IMR-90 (cell line): Measurements from ENCODE around the gene TMEM45B. TPM values are rescaled to one million over a fixed set of nuclear protein-coding genes. Genes with fewer than 3 reads are reported as not detected.

Experiments
- ATAC-seq: fragments of 200-7000 bp; cut with Tn5 transposase; 2 replicates; pipeline ENCODE4 v1.9.1; 2020; ENCODE audit warnings: low read depth, mild to moderate bottlenecking, moderate library complexity
- BruUV-seq: library from RNA; stranded (reverse); fragments of 400-500 nt; replicated peaks from 2 replicates; lab custom pipeline; 2021; lab: Mats Ljungman, UMichigan
- CTCF ChIA-PET: fragments of 300-600 bp; formaldehyde crosslinking; extraction: SDS; loops from one replicate; lab custom pipeline; 2021; ENCODE audit warnings: antibody characterized with exemption; lab: Yijun Ruan, JAX
- POLR2A ChIA-PET: fragments of 300-600 bp; sonication (Branson Sonifier 250); formaldehyde crosslinking; loops from one replicate; lab custom pipeline; 2022; ENCODE audit warnings: antibody characterized with exemption; ENCODE audit not compliant: unreplicated experiment; lab: Charles Lee
- DNase-seq: peaks from one replicate; pipeline ENCODE4 v3.0.0; 2013
- H2AFZ ChIP-seq: replicated peaks from 2 replicates; pipeline ENCODE3; 2013; ENCODE audit warnings: low read length, mild to moderate bottlenecking; ENCODE audit not compliant: poor library complexity
- H2AK5ac ChIP-seq: 2 replicates; pipeline ENCODE4 v1.6.1; 2013; ENCODE audit warnings: low read depth, low read length, inconsistent platforms
- H2AK9ac ChIP-seq: replicated peaks from 2 replicates; pipeline ENCODE3; 2013; ENCODE audit warnings: mild to moderate bottlenecking, low read depth, low read length, moderate library complexity; ENCODE audit not compliant: poor library complexity
- H2BK120ac ChIP-seq: 2 replicates; pipeline ENCODE4 v1.6.1; 2013; ENCODE audit warnings: low read depth, low read length, inconsistent platforms
- H2BK15ac ChIP-seq: 3 replicates; pipeline ENCODE4 v1.6.1; 2013; ENCODE audit warnings: low read depth, low read length, inconsistent platforms
- H2BK20ac ChIP-seq: 2 replicates; pipeline ENCODE4 v1.6.1; 2013; ENCODE audit warnings: low read depth, mild to moderate bottlenecking, inconsistent platforms, low read length, moderate library complexity
- H2BK5ac ChIP-seq: 2 replicates; pipeline ENCODE4 v1.6.1; 2013; ENCODE audit warnings: mild to moderate bottlenecking, low read depth, low read length, inconsistent platforms; ENCODE audit not compliant: poor library complexity, severe bottlenecking
- H3K14ac ChIP-seq: replicated peaks from 2 replicates; pipeline ENCODE4 v1.6.1; 2013; ENCODE audit warnings: low read depth, low read length, inconsistent platforms
- H3K18ac ChIP-seq: 2 replicates; pipeline ENCODE4 v1.6.1; 2013; ENCODE audit warnings: low read depth, low read length, control low read depth
- H3K23ac ChIP-seq: 2 replicates; pipeline ENCODE4 v1.6.1; 2013; ENCODE audit warnings: low read depth, low read length, inconsistent platforms
- H3K27ac ChIP-seq: 2 replicates; pipeline ENCODE4 v1.5.1; 2013; ENCODE audit warnings: mild to moderate bottlenecking, control low read depth, low read length; ENCODE audit not compliant: insufficient read depth
- H3K27me3 ChIP-seq: 2 replicates; pipeline ENCODE4 v1.6.1; 2013; ENCODE audit warnings: low read length; ENCODE audit not compliant: control insufficient read depth, insufficient read depth
- H3K36me3 ChIP-seq: 2 replicates; pipeline ENCODE4 v1.6.1; 2013; ENCODE audit warnings: low read length, mixed read lengths; ENCODE audit not compliant: control insufficient read depth, insufficient read depth
- H3K4ac ChIP-seq: 2 replicates; pipeline ENCODE4 v1.6.1; 2013; ENCODE audit warnings: low read depth, low read length, inconsistent platforms
- H3K4me1 ChIP-seq: 2 replicates; pipeline ENCODE4 v1.6.1; 2013; ENCODE audit warnings: low read length, mixed read lengths; ENCODE audit not compliant: control insufficient read depth, insufficient read depth
- H3K4me2 ChIP-seq: 2 replicates; pipeline ENCODE4 v1.6.1; 2013; ENCODE audit warnings: low read depth, mild to moderate bottlenecking, control low read depth, low read length, moderate library complexity
- H3K4me3 ChIP-seq: 2 replicates; pipeline ENCODE4 v1.5.1; 2013; ENCODE audit warnings: low read depth, mild to moderate bottlenecking, control low read depth, low read length, moderate library complexity; ENCODE audit not compliant: insufficient read depth
- H3K56ac ChIP-seq: 2 replicates; pipeline ENCODE4 v1.6.1; 2013; ENCODE audit warnings: low read length, inconsistent platforms; ENCODE audit not compliant: insufficient read depth; ENCODE audit errors: extremely low read depth
- H3K79me1 ChIP-seq, 2 experiments: 2 replicates each; pipeline ENCODE4 v1.6.1; 2013; ENCODE audit warnings: low read length in 2 of 2, inconsistent platforms in 1 of 2, low read depth in 1 of 2
- H3K9ac ChIP-seq: 2 replicates; pipeline ENCODE4 v1.6.1; 2013; ENCODE audit warnings: low read depth, low read length, control low read depth
- H3K9me1 ChIP-seq: 2 replicates; pipeline ENCODE4 v1.6.1; 2013; ENCODE audit warnings: low read length, inconsistent platforms; ENCODE audit not compliant: insufficient read depth
- H3K9me3 ChIP-seq: 2 replicates; pipeline ENCODE4 v1.6.1; 2013; ENCODE audit warnings: low read length; ENCODE audit not compliant: control insufficient read depth, insufficient read depth
- H4K20me1 ChIP-seq: 2 replicates; pipeline ENCODE4 v1.6.1; 2013; ENCODE audit warnings: low read length, inconsistent platforms; ENCODE audit not compliant: insufficient read depth
- H4K5ac ChIP-seq: 2 replicates; pipeline ENCODE4 v1.6.1; 2013; ENCODE audit warnings: mild to moderate bottlenecking, low read depth, low read length, control low read depth
- H4K8ac ChIP-seq, 2 experiments: 2 replicates each; pipeline ENCODE4 v1.6.1; 2013; ENCODE audit warnings: low read depth in 2 of 2, low read length in 2 of 2, control low read depth in 1 of 2, inconsistent platforms in 1 of 2
- H4K91ac ChIP-seq: 2 replicates; pipeline ENCODE4 v1.6.1; 2013; ENCODE audit warnings: low read depth, low read length, inconsistent platforms; ENCODE audit not compliant: insufficient read depth
- BHLHE40 ChIP-seq: fragments of 150-350 bp; IDR thresholded peaks from 2 replicates; pipeline ENCODE4 v1.6.1; 2016; ENCODE audit warnings: mild to moderate bottlenecking, low read depth, low read length
- CEBPB ChIP-seq: IDR thresholded peaks from 2 replicates; pipeline ENCODE4 v1.6.1; 2012; ENCODE audit warnings: low read depth, low read length, improper control_type of control experiment
- CHD1 ChIP-seq: IDR thresholded peaks from 2 replicates; pipeline ENCODE4 v1.6.1; 2012; ENCODE audit warnings: low read depth, low read length, improper control_type of control experiment
- FOS ChIP-seq: fragments of 150-350 bp; IDR thresholded peaks from 2 replicates; pipeline ENCODE4 v1.6.1; 2016; ENCODE audit warnings: low read depth, low read length
- MAFK ChIP-seq: IDR thresholded peaks from 2 replicates; pipeline ENCODE4 v1.6.1; 2012; ENCODE audit warnings: low read depth, low read length, improper control_type of control experiment
- MAZ ChIP-seq: IDR thresholded peaks from 2 replicates; pipeline ENCODE4 v1.6.1; 2012; ENCODE audit warnings: low read depth, mild to moderate bottlenecking, low read length, improper control_type of control experiment, moderate library complexity, borderline replicate concordance
- MXI1 ChIP-seq: IDR thresholded peaks from 2 replicates; pipeline ENCODE4 v1.6.1; 2012; ENCODE audit warnings: low read depth, mild to moderate bottlenecking, low read length, moderate library complexity, borderline replicate concordance
- NFE2L2 ChIP-seq: fragments of 150-350 bp; IDR thresholded peaks from 2 replicates; pipeline ENCODE4 v1.6.1; 2016; ENCODE audit warnings: low read depth, mild to moderate bottlenecking, low read length
- POLR2A ChIP-seq: IDR thresholded peaks from 2 replicates; pipeline ENCODE4 v1.6.1; 2012; ENCODE audit warnings: mild to moderate bottlenecking, low read depth, low read length
- RAD21 ChIP-seq: IDR thresholded peaks from 2 replicates; pipeline ENCODE4 v1.6.1; 2012; ENCODE audit warnings: low read length, improper control_type of control experiment
- RCOR1 ChIP-seq: IDR thresholded peaks from 2 replicates; pipeline ENCODE4 v1.6.1; 2012; ENCODE audit warnings: mild to moderate bottlenecking, low read length, improper control_type of control experiment; ENCODE audit not compliant: insufficient replicate concordance
- RFX5 ChIP-seq: IDR thresholded peaks from 2 replicates; pipeline ENCODE4 v1.8.0; 2012; ENCODE audit warnings: low read depth, mild to moderate bottlenecking, low read length, moderate library complexity
- SMC3 ChIP-seq: fragments of 150-350 bp; IDR thresholded peaks from 2 replicates; pipeline ENCODE4 v1.6.1; 2016; ENCODE audit warnings: low read depth, mild to moderate bottlenecking, antibody characterized with exemption, low read length, moderate library complexity
- WGBS, 2 experiments: methylation state at CpG; one replicate each; pipeline versions ENCODE4 v1.1.5 to v1.1.7; 2013; ENCODE audit warnings: missing lambda C conversion rate in 2 of 2; ENCODE audit not compliant: insufficient read length in 1 of 2; ENCODE audit errors: extremely low coverage in 2 of 2; 5-methylcytosine and 5-hydroxymethylcytosine counted together
- dilution Hi-C: fragments of 300-500 bp; cut with HindIII; formaldehyde crosslinking; loops from one replicate; pipeline ENCODE4 v1.14.3; 2018; ENCODE audit warnings: low sequenced_read_pairs; ENCODE audit not compliant: unreplicated experiment
- in situ Hi-C: fragments of 300-500 bp; cut with MboI; formaldehyde crosslinking; loops from 3 replicates; pipeline ENCODE4 v1.14.3; 2019; ENCODE audit warnings: low sequenced_read_pairs, inconsistent platforms, mixed read lengths
- intact Hi-C: fragments of 100-400 bp; cut with micrococcal nuclease; formaldehyde crosslinking; loops from 2 replicates; pipeline ENCODE4 v1.10.0; 2022
- polyA plus RNA-seq, 3 experiments: library from polyadenylated mRNA; depleted of rRNA; stranded (reverse); fragments of >200 nt; gene quantifications; 2 replicates each; pipeline ENCODE4 v1.2.3, GENCODE V29; 2012; ENCODE audit warnings: low replicate concordance in 1 of 3
- total RNA-seq: library from RNA; depleted of rRNA; stranded (reverse); fragments of >200 nt; gene quantifications from 2 replicates; pipeline ENCODE4 v1.2.3, GENCODE V29; 2012
- TF ChIP-seq, protein P1 (sequence below): fragments of 150-350 bp; IDR thresholded peaks from 2 replicates; pipeline ENCODE4 v1.6.1; 2017; ENCODE audit warnings: mild to moderate bottlenecking, antibody characterized with exemption, low read length, low read depth
- TF ChIP-seq, protein P2 (sequence below): conservative IDR thresholded peaks from 2 replicates; pipeline ENCODE4 v1.5.1; 2012; ENCODE audit warnings: mild to moderate bottlenecking, low read depth, low read length, improper control_type of control experiment
- TF ChIP-seq, protein P3 (sequence below): fragments of 150-350 bp; IDR thresholded peaks from 2 replicates; pipeline ENCODE4 v1.6.1; 2016; ENCODE audit warnings: low read depth, mild to moderate bottlenecking, low read length, moderate library complexity, borderline replicate concordance

The TMEM45B gene
- total and polyA plus RNA-seq, 2 of the 4 experiments (the other 2 are of a cell fraction): not detected

DNA sequence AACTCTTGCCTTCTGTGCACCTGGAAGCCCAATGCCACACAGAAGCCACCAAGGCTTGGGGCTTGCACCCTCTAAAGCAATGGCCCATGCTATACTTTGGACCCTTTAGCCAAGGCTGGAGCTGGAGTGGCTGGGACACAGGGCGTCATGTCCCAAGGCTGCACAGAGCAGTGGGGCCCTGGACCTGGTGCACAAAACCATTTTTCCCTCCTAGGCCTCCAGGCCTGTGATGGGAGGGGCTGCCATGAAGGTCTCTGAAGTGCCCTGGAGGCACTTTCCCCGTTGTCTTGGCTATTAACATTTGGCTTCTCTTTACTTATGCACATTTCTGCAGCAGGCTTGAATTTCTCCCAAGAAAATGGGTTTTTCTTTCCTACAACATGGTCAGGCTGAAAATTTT lies 20.6 kb upstream of the TMEM45B start:
- in situ Hi-C loops (no loop called here), intact Hi-C loops (no loop called here), dilution Hi-C loops (no loop called here)
- Histone ChIP-seq H3K56ac (no peak overlapping the region), H3K9ac (no peak overlapping the region), H3K4me2 (no peak overlapping the region), H3K27me3 (peaks cover 6% of the 10 kb centered on the region), H2AFZ (no peak overlapping the region), H3K23ac (no peak overlapping the region), H3K9me1 (no peaks in the 10 kb centered on the region), H3K79me1 (no peaks in the 10 kb centered on the region), H2AK5ac (no peak overlapping the region), H3K36me3 (no peaks in the 10 kb centered on the region), H3K27ac (no peak overlapping the region), H3K14ac (no peak overlapping the region), H2BK120ac (no peak overlapping the region), H3K18ac (no peak overlapping the region), H4K5ac (no peak overlapping the region), H3K4me3 (no peak overlapping the region), H3K4me1 (no peaks in the 10 kb centered on the region), H2BK15ac (no peak overlapping the region), H4K8ac (no peak overlapping the region), H3K4ac (no peak overlapping the region), H4K20me1 (no peaks in the 10 kb centered on the region), H2BK20ac (no peak overlapping the region), H2AK9ac (no peak overlapping the region), H3K9me3 (no peaks in the 10 kb centered on the region), H2BK5ac (no peak overlapping the region), H4K91ac (no peak overlapping the region)
- BruUV-seq: no TSS peak
- DNase-seq (no peak), ATAC-seq (no peak)
- CTCF ChIA-PET: no interaction called here
- POLR2A ChIA-PET: interaction anchor here (0.5 kb wide), 1 partner anchor 42 kb away, joined by 6 read pairs; no protein-coding TSS in a partner anchor
- no CpG with 5 or more reads among the region's 2 CpGs for WGBS, 2 experiments
- TF ChIP-seq SMC3: no peak
- TF ChIP-seq NFE2L2: no peak
- no peak for TF ChIP-seq CHD1
- no peak for TF ChIP-seq RCOR1
- no peak for TF ChIP-seq RFX5
- no peak for TF ChIP-seq BHLHE40
- TF ChIP-seq, protein P1, sequence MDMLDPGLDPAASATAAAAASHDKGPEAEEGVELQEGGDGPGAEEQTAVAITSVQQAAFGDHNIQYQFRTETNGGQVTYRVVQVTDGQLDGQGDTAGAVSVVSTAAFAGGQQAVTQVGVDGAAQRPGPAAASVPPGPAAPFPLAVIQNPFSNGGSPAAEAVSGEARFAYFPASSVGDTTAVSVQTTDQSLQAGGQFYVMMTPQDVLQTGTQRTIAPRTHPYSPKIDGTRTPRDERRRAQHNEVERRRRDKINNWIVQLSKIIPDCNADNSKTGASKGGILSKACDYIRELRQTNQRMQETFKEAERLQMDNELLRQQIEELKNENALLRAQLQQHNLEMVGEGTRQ: no peak
- no peak for TF ChIP-seq MXI1
- TF ChIP-seq, protein P2, sequence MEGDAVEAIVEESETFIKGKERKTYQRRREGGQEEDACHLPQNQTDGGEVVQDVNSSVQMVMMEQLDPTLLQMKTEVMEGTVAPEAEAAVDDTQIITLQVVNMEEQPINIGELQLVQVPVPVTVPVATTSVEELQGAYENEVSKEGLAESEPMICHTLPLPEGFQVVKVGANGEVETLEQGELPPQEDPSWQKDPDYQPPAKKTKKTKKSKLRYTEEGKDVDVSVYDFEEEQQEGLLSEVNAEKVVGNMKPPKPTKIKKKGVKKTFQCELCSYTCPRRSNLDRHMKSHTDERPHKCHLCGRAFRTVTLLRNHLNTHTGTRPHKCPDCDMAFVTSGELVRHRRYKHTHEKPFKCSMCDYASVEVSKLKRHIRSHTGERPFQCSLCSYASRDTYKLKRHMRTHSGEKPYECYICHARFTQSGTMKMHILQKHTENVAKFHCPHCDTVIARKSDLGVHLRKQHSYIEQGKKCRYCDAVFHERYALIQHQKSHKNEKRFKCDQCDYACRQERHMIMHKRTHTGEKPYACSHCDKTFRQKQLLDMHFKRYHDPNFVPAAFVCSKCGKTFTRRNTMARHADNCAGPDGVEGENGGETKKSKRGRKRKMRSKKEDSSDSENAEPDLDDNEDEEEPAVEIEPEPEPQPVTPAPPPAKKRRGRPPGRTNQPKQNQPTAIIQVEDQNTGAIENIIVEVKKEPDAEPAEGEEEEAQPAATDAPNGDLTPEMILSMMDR: no peak
- no peak for TF ChIP-seq FOS
- TF ChIP-seq POLR2A: no peak
- TF ChIP-seq, protein P3, sequence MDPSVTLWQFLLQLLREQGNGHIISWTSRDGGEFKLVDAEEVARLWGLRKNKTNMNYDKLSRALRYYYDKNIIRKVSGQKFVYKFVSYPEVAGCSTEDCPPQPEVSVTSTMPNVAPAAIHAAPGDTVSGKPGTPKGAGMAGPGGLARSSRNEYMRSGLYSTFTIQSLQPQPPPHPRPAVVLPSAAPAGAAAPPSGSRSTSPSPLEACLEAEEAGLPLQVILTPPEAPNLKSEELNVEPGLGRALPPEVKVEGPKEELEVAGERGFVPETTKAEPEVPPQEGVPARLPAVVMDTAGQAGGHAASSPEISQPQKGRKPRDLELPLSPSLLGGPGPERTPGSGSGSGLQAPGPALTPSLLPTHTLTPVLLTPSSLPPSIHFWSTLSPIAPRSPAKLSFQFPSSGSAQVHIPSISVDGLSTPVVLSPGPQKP: no peak
- TF ChIP-seq MAZ: no peak
- no peak for TF ChIP-seq MAFK
- no peak for TF ChIP-seq RAD21
- TF ChIP-seq CEBPB: no peak
